D721Med (cell line): ENCODE results near the gene MYOZ1.
"Not testable (repeated sequence)": the region's sequence is repeated elsewhere in the genome, so short reads cannot be mapped to it uniquely, and the experiment has no call there.

Experiments used
- DNase-seq: peaks from one replicate; pipeline ENCODE4 v3.0.0; 2011; ENCODE audit warnings: low spot score; ENCODE audit not compliant: insufficient read length
- FAIRE-seq: peaks from 2 replicates; lab custom pipeline; 2011; peaks lifted over from hg19 to GRCh38; lab: Jason Lieb, UNC
- CTCF ChIP-seq: IDR thresholded peaks from 2 replicates; pipeline ENCODE4 v1.5.1; 2012; ENCODE audit warnings: mild to moderate bottlenecking, control low read depth; ENCODE audit not compliant: insufficient read depth; ENCODE audit errors: missing control alignments

Gene MYOZ1

GRCh38 chr10:73641328-73642060 is at the start of gene MYOZ1:
Gene MYOZ1 (minus strand): TSS chr10:73641474. CDS start chr10:73640017, 1,457 bp downstream.
- DNase-seq (no peak), FAIRE-seq (no peak)
- TF ChIP-seq CTCF: no peak

GRCh38 chr10:73690755-73691154 is 49.5 kb upstream of the MYOZ1 start:
- FAIRE-seq: not testable (repeated sequence)

GRCh38 chr10:73689596-73689995 is 48.3 kb upstream of the MYOZ1 start:
- not testable (repeated sequence) for FAIRE-seq, DNase-seq

More at GRCh38 chr10:73690755-73691154, 49.5 kb upstream of the MYOZ1 start:
- not testable (repeated sequence) for DNase-seq

- DNase-seq, FAIRE-seq: not testable (repeated sequence)
These were observed 46.4 kb upstream of the MYOZ1 start for GRCh38 chr10:73687641-73688040.

GRCh38 chr10:73674546-73674945 is 33.3 kb upstream of the MYOZ1 start:
- not testable (repeated sequence) for FAIRE-seq, DNase-seq

GRCh38 chr10:73668378-73668777 is 27.1 kb upstream of the MYOZ1 start:
- not testable (repeated sequence) for FAIRE-seq, DNase-seq

- DNase-seq: not testable (repeated sequence)
These were observed 25.0 kb upstream of the MYOZ1 start for GRCh38 chr10:73666153-73666809.

GRCh38 chr10:73665581-73665980 is 24.3 kb upstream of the MYOZ1 start:
- not testable (repeated sequence) for DNase-seq, FAIRE-seq

More at GRCh38 chr10:73666153-73666809, 25.0 kb upstream of the MYOZ1 start:
- not testable (repeated sequence) for FAIRE-seq

GRCh38 chr10:73664156-73665040 is 23.1 kb upstream of the MYOZ1 start:
- not testable (repeated sequence) for DNase-seq, FAIRE-seq

GRCh38 chr10:73663621-73664020 is 22.3 kb upstream of the MYOZ1 start:
- not testable (repeated sequence) for FAIRE-seq, DNase-seq

- not testable (repeated sequence) for DNase-seq, FAIRE-seq
These were observed 21.4 kb upstream of the MYOZ1 start for GRCh38 chr10:73662705-73663104.

GRCh38 chr10:73655990-73656298 is 14.7 kb upstream of the MYOZ1 start, which contains the start of gene SYNPO2L:
Gene SYNPO2L (minus strand): TSS chr10:73656029. CDS start chr10:73655922, 107 bp downstream.
- no peak for TF ChIP-seq CTCF
- DNase-seq: no peak
- no peak for FAIRE-seq
